Glomerular visceral epithelial cell (primary cell): ENCODE results near the gene OR5H14.

Experiments
- DNase-seq: peaks from one replicate; pipeline ENCODE4 v3.0.0-alpha.2; 2016; ENCODE audit errors: extremely low spot score

Gene OR5H14

DNA sequence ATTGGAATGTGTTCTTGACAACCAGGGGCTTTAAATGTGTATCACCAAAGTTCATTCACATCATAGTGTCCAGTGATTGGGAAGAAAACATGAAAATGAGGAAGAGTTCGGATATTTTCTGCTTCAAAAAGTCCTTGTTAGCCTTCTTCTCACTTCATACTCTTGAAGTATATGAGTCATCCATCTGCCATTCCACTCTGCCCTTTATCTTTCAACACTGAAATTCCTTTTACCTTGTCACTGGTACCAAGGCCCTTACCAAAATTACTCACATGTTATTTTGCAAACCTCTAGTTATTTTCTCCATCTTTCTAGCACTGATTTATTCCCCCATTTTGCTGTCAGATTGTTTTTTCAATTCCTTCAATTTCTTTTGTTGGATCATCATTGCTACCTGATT, 51.7 kb downstream of the OR5H14 start:
- no peak for DNase-seq
